Stimulated activated naive CD8-positive, alpha-beta T cell treated with anti-CD3 and anti-CD28 coated beads, Interleukin-15, Interleukin-2, amounts not matched to agents 100 U/mL and 50 U/mL, for 24 hours (primary cell): Measurements from ENCODE around the gene PC.
"Not testable (repeated sequence)": the region's sequence is repeated elsewhere in the genome, so short reads cannot be mapped to it uniquely, and the experiment has no call there.

Source experiments
- ATAC-seq: fragments of 150-1000 bp; cut with Tn5 transposase; one replicate; pipeline ENCODE4 v1.10.0; 2021
- DNase-seq: peaks from one replicate; pipeline ENCODE4 v3.0.0; 2021

The PC gene

DNA sequence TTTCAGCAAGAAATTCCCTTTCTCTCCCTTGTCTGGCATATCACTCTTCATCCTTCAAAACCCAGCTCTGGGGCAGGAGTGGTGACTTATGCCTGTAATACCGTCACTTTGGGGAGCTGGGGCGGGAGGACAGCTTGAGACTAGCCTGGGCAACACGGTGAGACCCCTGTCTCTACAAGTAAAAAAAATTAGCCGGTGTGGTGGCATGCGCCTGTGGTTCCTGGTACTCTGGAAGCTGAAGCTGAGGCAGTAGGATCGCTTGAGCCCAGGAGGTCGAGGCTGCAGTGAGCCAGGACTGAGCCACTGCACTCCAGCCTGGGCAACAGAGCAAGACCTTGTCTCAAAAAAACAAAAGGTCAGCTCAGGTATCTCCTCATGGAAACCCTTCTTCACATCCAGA, 116.3 kb downstream of the PC start:
- ATAC-seq (no peak), DNase-seq (no peak)

DNA sequence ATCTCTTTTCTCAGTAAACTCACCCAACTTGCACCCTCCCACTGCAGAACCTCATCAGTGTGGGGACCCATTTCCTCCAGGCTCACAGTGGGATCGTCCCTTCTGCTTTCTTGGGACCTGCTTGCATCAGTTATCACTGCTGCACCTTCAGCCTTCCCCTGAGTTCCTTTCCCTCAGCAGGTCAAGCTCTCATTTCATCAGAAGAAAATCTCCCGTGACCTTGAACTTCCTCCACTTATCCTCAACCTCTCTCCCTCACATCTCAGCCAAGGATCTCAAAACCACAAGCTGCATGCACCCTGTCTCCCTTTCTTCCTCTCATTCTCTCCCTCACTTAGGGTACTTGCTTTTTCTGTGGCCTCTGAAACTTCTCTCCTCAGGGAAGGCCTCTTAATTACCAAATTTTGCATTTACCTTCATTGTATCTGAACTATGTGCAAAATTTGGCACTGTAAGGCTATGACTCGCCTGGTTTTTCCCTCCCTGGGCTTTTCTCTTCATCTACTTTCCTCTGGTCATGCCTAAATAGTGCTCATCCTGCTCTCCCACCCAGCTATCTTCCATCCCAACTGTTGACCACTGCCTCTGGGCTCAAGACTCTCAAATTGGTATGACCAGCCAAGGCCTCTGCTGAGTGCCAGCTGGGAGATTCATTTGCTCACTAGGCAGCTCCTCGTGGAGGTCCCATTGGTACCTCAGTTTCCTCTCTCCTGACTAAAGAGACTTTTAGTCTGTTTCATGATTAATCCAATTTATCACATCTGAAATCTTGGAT, 117.7 kb downstream of the PC start:
- ATAC-seq = no peak
- no peak for DNase-seq

DNA sequence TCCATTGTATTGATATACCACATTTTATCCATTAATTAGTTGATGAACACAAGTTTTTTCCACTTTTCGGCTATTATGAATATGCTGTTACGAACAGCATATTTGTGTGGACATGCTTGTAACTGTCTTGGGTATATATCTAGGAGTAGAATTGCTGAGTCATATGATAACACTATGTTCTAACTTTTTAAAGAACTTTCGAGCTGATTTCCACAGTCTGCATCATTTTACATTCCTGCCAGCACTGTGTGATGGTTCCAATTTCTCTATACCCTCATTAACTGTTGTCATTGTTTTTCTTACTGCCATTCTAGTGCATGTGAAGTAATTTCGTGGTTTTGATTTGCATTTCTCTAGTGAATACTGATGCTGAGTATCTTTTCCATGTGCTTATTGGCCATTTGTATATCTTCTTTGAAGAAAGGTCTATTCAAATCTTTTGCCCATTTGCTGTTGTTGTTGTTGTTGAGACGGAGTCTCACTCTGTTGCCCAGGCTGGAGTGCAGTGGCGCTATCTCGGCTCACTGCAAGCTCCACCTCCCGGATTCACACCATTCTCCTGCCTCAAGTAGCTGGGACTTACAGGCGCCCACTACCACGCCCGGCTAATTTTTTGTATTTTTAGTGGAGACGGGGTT, 122.3 kb downstream of the PC start:
- DNase-seq (no peak), ATAC-seq (no peak)

DNA sequence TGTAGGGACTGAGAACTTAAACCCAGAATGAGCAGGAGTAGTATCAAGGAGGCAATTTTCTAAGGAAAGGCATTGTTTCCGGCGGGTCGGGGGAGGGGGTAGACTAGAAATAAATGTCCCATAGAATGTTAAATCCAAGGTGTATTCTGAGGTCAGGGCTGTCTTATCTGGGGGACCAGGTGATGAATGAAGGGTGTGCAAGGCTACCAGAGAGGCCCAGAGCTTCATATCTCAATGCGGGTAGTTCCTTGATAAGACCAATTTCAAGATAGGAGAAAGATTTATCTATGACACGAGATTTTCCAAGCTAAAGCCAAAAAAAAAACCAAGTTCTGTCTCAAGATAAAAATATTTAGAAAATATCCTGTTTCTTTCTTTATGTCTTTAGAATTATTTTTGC, 123.2 kb downstream of the PC start:
- ATAC-seq (no peak), DNase-seq (no peak)

DNA sequence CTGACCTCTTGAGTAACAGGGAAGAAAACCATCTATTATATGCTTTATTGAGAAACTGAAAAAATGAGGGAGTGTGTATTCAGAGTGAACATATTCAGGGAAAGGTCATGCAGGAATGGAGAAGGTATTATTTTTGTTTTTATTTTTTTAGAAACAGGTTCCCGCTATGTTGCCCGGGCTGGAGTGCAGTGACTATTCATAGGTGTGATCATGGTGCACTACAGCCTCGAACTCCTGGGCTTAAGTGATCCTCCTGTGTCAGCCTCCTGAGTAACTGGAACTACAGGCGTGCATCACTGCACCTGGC, 123.7 kb downstream of the PC start:
- ATAC-seq = no peak
- DNase-seq = no peak

DNA sequence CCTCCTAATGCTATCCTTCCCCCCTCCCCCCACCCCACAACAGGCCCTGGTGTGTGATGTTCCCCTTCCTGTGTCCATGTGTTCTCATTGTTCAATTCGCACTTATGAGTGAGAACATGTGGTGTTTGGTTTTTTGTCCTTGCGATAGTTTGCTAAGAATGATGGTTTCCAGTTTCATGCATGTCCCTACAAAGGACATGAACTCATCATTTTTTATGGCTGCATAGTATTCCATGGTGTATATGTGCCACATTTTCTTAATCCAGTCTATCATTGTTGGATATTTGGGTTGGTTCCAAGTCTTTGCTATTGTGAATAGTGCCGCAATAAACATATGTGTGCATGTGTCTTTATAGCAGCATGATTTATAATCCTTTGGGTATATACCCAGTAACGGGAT, 133.6 kb downstream of the PC start:
- ATAC-seq, DNase-seq: not testable (repeated sequence)

DNA sequence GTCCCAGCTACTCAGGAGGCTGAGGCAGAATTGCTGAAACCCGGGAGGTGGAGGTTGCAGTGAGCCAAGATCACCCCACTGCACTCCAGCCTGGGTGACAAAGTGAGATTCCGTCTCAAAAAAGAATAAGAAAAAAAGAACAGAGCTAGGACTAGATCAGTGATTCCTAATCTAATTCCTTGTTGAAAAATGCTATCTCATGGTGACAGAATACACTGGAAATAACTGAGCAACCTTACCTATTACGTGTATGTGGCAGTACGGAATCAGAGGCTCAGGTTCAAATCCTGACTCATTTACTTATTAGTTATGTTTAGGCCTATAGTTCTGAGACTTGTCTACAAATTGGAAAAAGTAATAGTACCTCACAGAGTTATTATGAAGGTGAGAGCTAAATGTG, 134.5 kb downstream of the PC start:
- DNase-seq (no peak), ATAC-seq (no peak)

DNA sequence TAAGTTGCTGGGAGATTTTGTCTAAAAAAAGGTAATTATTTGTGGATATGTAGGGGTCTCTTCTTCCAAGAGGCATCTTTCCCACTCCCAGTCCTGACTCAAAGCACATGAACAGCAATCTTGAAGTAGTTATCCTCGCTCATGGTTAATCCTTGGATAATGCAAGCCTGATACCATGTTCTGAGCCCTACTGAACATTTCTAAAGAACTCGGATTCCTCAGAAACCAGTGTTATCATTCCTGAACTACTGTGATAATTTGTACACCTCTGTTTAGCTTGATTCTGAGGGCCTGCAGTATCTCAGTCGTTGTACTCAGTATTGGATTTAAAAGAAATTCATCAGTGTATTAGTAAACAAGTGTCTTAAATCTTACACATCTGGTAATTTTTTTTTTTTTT, 137.3 kb downstream of the PC start:
- no peak for DNase-seq
- ATAC-seq = no peak

DNA sequence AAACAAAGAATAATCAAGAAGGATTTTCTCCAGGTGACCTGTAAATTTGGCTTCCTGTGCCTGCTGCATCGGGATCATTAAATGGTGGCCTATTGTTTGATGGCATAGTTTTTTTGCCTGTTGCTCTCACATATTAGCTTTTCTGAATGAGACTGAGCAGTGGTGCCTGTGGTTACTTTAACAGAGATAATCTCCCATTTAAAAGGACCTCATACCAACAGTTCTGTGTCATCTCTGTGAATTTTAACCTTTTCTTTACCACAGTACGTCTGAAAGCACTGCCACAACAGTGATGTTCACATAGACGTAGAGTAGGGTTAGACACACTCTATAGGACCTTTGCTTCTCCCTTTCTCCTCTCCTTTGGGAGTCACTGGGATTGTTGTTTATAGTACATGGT, 137.8 kb downstream of the PC start:
- ATAC-seq (no peak), DNase-seq (no peak)

DNA sequence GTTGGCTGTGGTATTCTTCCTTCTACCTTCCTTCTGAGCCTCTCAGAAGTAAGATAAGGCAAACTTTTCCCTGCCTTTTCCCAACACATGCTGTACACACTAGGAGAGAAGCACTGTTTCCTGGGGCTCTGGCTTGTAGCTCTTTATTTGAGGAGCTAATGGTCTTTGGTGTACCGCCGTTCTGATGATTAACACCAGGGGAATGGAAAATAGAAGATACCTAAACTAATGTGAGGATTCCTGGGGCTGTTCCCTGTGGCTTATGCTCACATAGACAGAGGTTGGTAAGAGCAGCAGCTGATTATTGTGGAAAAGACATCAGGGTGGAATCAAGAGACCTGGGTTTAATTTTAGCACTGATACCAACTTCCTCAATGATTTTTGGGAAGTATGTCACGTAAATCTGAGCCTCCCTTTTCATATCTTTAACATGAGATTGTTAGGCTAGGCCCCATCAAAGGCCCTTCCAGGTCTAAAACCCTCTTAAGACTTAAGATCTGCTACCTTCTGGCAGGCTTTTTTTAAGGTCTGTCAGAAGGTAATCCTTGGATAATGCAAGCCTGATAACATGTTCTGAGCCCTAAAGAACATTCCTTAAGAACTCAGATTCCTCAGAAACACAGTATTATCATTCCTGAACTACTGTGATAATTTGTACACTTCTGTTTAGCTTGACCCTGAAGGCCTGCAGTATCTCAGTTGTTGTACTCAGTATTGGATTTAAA, 139.8 kb downstream of the PC start:
- ATAC-seq (no peak), DNase-seq (no peak)

DNA sequence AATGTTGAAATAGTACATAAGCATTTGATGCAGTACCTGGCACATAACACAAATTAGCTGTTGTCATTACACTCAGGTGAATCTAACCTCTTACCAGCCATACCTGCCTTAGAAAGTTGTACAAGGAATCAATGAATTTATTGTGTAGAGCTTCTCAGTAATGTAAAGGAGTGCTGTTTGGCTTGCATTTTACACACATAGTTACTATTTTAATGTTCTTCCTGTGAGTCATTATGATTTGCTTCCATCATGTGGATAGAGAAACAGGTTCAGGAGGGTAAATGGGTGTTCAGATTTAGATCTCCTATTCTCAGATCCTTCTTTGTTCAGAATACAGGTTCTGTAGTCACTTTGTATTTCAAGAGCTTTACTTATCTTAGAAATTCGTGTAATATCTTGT, 142.5 kb downstream of the PC start:
- no peak for DNase-seq
- ATAC-seq = no peak

DNA sequence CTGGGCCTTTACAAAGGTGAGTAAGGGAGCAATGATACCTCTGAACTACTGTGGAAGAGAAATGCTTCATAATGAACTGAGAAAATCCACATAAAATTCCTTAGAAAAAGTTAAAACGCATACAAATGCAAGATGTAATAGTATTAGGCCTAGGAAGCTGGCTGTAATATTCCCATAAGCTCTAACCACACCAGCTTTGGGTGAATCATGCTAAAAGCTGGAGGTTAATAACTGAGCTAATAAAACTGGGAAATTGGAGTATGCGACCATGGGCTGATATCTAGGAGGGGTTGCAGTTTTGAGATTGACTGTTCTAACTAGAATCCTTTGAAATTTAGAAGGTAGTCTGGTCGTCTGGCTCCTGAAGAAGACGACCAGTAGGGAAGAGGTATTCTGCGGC, 143.5 kb downstream of the PC start:
- DNase-seq (no peak), ATAC-seq (no peak)

DNA sequence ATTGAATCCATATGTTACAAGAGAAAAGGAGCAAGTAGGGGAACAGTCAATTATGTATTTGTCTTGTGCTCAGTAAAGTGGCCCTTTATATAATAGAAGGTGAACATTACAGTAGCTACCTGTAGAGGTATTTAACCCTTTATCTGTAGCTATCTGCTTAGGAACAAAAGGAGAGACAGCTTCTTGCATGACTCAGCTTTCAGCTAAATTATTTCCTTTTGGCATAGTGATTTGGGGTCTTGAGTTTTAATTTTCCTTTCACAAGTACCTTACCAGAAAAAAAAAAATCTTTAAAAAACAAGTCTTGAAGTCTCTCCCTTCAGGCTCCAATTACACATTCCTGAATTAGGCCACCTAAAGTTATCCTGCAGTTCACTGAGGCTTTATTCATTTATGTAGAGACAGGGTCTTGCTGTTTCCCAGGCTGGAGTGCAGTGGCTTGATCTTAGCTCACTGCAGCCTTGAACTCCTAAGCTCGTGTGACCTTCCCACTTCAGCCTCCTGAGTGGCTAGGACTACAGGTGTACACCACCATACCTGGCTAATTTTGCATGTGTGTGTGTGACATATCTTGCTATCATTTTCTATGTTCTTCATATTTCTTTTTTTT, 147.5 kb downstream of the PC start:
- no peak for ATAC-seq

DNA sequence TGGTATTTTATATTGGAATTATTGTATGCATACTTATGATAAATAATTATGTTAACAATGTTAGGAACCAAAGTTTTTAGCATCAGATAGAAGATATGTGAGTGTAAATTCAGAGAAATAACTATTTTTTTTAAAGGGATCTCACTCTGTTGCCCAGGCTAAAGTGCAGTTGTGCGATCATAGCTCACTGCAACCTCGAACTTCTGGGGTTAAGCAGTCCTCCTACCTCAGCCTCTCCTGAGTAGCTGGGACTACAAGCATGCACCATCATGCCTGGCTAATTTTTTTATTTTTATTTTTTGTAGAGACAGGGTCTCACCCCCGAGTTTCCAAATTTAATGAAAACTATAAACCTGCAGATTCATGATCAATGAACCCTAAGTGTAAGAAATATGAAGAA, 148.6 kb downstream of the PC start:
- no peak for DNase-seq

More for the DNA sequence above, 147.5 kb downstream of the PC start:
- DNase-seq = no peak

DNA sequence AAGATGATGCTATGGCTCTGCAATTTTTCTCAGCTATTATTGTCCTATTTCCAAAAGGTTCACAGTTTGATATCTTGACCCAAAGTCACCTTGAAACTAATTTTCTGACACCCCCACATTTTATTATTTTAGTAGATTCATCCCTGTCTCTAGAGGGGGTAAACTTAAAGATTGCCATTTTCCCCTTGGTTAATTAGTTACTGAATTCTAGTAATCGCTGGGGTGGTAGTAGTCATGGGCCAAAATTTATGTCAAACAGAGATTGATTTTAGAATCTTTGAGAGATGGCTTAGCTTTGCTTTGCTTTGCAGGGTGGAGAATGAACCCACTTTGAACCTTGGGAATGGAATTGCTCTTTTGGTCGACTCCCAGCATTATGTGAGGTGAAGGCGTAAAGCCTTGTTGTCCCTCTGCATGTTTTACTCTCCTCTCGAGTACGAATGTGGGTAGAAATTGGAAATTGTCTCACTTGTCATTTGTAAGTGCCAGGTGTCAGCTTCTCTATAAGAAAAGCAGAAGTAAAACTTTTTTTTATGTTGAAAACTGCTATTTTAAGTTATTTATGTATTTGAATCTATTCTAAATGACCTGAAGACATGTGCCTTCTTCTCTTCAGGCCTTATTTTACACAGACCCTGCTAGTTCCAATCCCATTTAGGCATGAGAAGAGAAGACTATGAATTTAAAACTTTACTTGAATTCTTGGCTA, 157.3 kb downstream of the PC start:
- DNase-seq (no peak), ATAC-seq (no peak)

More for the DNA sequence above, 148.6 kb downstream of the PC start:
- no peak for ATAC-seq

DNA sequence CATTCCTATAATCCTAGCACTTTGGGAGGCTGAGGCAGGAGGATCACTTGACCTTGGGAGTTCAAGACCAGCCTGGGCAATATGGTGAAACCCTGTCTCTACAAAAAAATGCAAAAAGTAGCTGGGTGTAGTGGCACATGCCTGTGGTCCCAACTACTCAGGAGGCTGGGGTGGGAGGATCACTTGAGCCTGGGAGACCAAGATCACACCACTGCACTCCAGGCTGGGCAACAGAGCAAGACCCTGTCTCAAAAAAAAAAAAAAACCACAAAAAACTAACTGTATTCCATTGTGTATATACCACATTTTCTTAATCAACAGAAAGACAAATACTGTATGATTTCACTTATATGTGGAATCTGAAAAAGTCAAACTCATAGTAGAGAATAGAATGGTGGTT, 158.4 kb downstream of the PC start:
- ATAC-seq, DNase-seq: not testable (repeated sequence)
